ENCODE results near the gene C19orf18.

C19orf18 gene

GRCh38 chr19:57954996-57955395 lies 19.3 kb downstream of the C19orf18 start:
- Mint-ChIP-seq H3K27me3 (ENCODE audit: low read depth, poor library complexity) (peaks cover 5% of the 10 kb centered on the region), H3K27ac (no peak overlapping the region), H3K36me3 (ENCODE audit: low read depth) (peaks cover 22% of the 10 kb centered on the region), H3K4me1 (no peaks in the 10 kb centered on the region), H3K4me3 (no peak overlapping the region), H3K9me3 (peaks cover 87% of the 10 kb centered on the region)
- TF ChIP-seq CTCF (IDR thresholded peaks at IDR 0.05): no peak
- no peak for DNase-seq

GRCh38 chr19:57949702-57950101 lies 24.6 kb downstream of the C19orf18 start:
- Mint-ChIP-seq H3K9me3 (peaks cover 85% of the 10 kb centered on the region), H3K36me3 (ENCODE audit: low read depth) (peaks cover 32% of the 10 kb centered on the region), H3K4me3 (no peak overlapping the region), H3K4me1 (peaks cover 12% of the 10 kb centered on the region), H3K27ac (no peak overlapping the region), H3K27me3 (ENCODE audit: low read depth, poor library complexity) (peaks cover 2% of the 10 kb centered on the region)
- DNase-seq: no peak
- no peak for TF ChIP-seq CTCF (IDR thresholded peaks at IDR 0.05)

- no peak for DNase-seq
- peaks cover 2% of the 10 kb centered on the region for H3K27me3 Mint-ChIP-seq (ENCODE audit: low read depth, poor library complexity)
- H3K4me3 Mint-ChIP-seq: no peak overlapping the region
- H3K4me1 Mint-ChIP-seq: peaks cover 12% of the 10 kb centered on the region
- TF ChIP-seq CTCF (IDR thresholded peaks at IDR 0.05): no peak
- H3K9me3 Mint-ChIP-seq: peaks cover 85% of the 10 kb centered on the region
- H3K27ac Mint-ChIP-seq: no peak overlapping the region
- peaks cover 36% of the 10 kb centered on the region for H3K36me3 Mint-ChIP-seq (ENCODE audit: low read depth)
Measured at GRCh38 chr19:57949296-57949695, 25.0 kb downstream of the C19orf18 start.

GRCh38 chr19:57947419-57948134 lies 26.8 kb downstream of the C19orf18 start, which contains the start of gene ZNF256:
Gene ZNF256 (minus strand): TSS chr19:57947706. CDS start chr19:57947474, 232 bp downstream.
- no peaks in the 10 kb centered on the region for H3K27me3 Mint-ChIP-seq (ENCODE audit: low read depth, poor library complexity)
- peaks cover 12% of the 10 kb centered on the region for H3K4me1 Mint-ChIP-seq
- peak within 1 kb of the TSS; percentile 88 for H3K27ac Mint-ChIP-seq
- peak; percentile 91 for DNase-seq
- peaks cover 86% of the 10 kb centered on the region for H3K9me3 Mint-ChIP-seq
- peak; percentile 48 for TF ChIP-seq CTCF (IDR thresholded peaks at IDR 0.05)
- H3K36me3 Mint-ChIP-seq (ENCODE audit: low read depth): peaks cover 53% of the 10 kb centered on the region
- H3K4me3 Mint-ChIP-seq: peak within 1 kb of the TSS; percentile 92

DNA sequence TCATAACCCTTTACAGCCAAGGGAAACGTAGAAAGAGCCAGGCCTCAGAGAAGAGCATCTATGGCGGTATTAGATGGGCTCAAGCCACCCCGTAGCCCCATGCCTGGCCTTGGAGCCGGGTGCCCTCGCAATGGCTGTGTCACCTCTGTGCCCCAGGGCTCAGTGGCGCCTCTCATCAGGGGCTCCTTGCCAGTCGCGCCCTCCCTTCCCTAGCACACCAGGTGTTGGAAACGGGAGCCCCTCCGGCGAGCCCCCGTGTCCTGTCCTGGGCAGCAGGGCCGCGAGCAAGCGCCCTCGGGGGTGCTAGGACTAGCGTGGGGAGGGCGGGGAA lies 27.3 kb downstream of the C19orf18 start:
- Mint-ChIP-seq H3K4me3 (peak overlapping the region; percentile 92), H3K27ac (no peak overlapping the region), H3K4me1 (peaks cover 12% of the 10 kb centered on the region), H3K27me3 (ENCODE audit: low read depth, poor library complexity) (no peaks in the 10 kb centered on the region), H3K36me3 (ENCODE audit: low read depth) (peaks cover 58% of the 10 kb centered on the region), H3K9me3 (peaks cover 88% of the 10 kb centered on the region)
- TF ChIP-seq CTCF (IDR thresholded peaks at IDR 0.05): no peak
- DNase-seq: no peak

DNA sequence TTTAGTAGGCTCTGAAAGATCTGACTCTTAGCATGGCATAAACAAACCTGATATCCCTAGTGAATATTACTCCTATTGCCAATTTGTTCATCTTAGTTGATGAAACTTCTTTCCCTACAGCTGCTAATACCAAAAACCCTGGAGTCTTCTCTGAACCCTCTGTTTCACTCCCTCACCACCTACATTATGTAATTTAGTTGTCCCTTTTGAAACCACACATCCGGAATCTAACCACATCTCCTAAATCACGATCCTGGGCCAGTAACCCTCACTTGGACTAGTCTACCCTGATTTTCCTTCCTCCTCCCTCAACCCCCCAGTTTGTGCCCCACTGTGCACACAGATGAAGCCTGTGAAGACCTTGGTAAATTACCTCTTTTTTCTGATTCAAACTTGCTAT lies 28.0 kb downstream of the C19orf18 start:
- H3K4me1 Mint-ChIP-seq: peaks cover 12% of the 10 kb centered on the region
- peaks cover 66% of the 10 kb centered on the region for H3K36me3 Mint-ChIP-seq (ENCODE audit: low read depth)
- no peaks in the 10 kb centered on the region for H3K27me3 Mint-ChIP-seq (ENCODE audit: low read depth, poor library complexity)
- peak overlapping the region; percentile 92 for H3K4me3 Mint-ChIP-seq
- H3K9me3 Mint-ChIP-seq: peaks cover 89% of the 10 kb centered on the region
- no peak for TF ChIP-seq CTCF (IDR thresholded peaks at IDR 0.05)
- no peak for DNase-seq
- peak overlapping the region; percentile 58 for H3K27ac Mint-ChIP-seq
